ENCODE data around the gene VAPB.

- no peak for TF ChIP-seq CTCF (IDR thresholded peaks at IDR 0.05)
- no peak for TF ChIP-seq POLR2A (IDR thresholded peaks at IDR 0.05)
Observed at GRCh38 chr20:58393299-58393698, 4.3 kb downstream of the VAPB start.

Measured in vagina (tissue), 2 donors.